A549 (cell line): ENCODE data around the gene ST8SIA1.

Experiments used
- CTCF ChIP-seq: fragments of >200 bp; sonication (Bioruptor Twin); formaldehyde crosslinking; IDR thresholded peaks from 3 replicates; pipeline ENCODE4 v1.5.1; 2016
- JUN ChIP-seq, 2 experiments: fragments of >200 bp; sonication (Bioruptor Twin); formaldehyde crosslinking; IDR thresholded peaks; 2 replicates in 1 of 2; 3 replicates in 1 of 2; pipeline ENCODE4 v1.6.1; 2016 to 2017

- TF ChIP-seq CTCF (no peak), JUN (IDR thresholded peaks at IDR 0.05) (no peak)
These were observed 77.4 kb downstream of the ST8SIA1 start for GRCh38 chr12:22257100-22257499.
